Kidney tubule cell (primary cell): ENCODE measurements around the gene SMIM36.
"Not testable (repeated sequence)": the region's sequence is repeated elsewhere in the genome, so short reads cannot be mapped to it uniquely, and the experiment has no call there.

Source experiments
- DNase-seq: peaks from one replicate; pipeline ENCODE4 v3.0.0-alpha.2; 2018; ENCODE audit warnings: low spot score

Gene SMIM36

GRCh38 chr17:55433629-55434422 lies 77.4 kb downstream of the SMIM36 start:
- peak; percentile 95 for DNase-seq

DNA sequence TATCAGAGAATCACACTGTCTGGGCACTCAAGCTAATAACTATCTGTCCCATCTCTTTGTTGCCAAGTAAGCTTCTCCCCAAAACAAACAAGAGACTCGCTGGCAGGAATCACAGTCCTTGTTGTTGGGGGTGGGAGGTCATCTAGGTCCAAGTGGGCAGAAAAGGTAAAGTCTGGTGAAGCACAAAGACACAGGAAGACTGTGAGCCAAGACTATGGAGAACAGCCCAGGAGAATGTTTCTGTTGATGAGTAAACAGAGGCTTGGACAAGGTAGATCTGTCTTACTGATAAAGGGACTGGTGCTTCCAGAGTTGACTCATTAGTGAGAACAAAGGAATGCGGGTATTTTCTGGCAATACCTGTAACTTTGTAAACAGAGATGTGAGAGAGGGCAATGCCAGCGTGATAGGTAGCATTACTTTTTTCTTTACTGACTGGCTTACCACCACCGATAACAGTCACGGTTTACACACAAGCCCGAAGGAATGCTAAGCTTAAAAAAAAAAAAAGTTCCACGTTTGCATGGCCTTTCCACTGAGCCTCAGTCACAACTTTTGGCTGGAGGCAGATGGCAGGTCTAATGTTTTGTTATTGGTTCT lies 78.1 kb downstream of the SMIM36 start:
- DNase-seq: peak; percentile 96

- DNase-seq: peak; percentile 30
Observed at GRCh38 chr17:55432358-55433028, 78.8 kb downstream of the SMIM36 start.

DNA sequence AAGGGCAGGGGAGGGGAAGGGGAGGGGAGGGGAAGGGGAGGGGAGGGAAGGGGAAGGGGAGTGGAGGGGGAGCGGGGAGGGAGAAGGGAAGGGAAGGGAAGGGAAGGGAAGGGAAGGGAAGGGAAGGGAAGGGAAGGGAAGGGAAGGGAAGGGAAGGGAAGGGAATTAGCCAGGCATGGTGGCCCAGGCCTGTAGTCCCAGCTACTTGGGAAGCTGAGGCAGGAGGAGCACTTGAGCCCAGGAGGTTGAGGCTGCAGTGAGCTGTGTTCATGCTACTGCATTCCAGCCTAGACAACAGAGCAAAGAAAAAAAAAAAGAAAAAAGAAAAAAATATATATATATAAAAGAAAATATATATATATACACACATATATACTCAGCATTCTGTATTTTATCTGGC lies 79.3 kb downstream of the SMIM36 start:
- not testable (repeated sequence) for DNase-seq

GRCh38 chr17:55430541-55431288 lies 80.5 kb downstream of the SMIM36 start:
- DNase-seq: peak; percentile 69

- no peak for DNase-seq
Observed at GRCh38 chr17:55427587-55427882, 83.7 kb downstream of the SMIM36 start.

GRCh38 chr17:55426851-55427586 lies 84.2 kb downstream of the SMIM36 start:
- peak; percentile 16 for DNase-seq

GRCh38 chr17:55424893-55425540 lies 86.2 kb downstream of the SMIM36 start:
- DNase-seq: no peak

- no peak for DNase-seq
Observed at GRCh38 chr17:55423535-55423934, 87.7 kb downstream of the SMIM36 start.

GRCh38 chr17:55422828-55423164 lies 88.5 kb downstream of the SMIM36 start:
- not testable (repeated sequence) for DNase-seq

- peak; percentile 50 for DNase-seq
Observed at GRCh38 chr17:55421179-55421934, 89.9 kb downstream of the SMIM36 start, which contains the start of gene MMD. Gene MMD (minus strand): TSS chr17:55421835. CDS start chr17:55421695, 140 bp downstream.

- DNase-seq: no peak
Observed at GRCh38 chr17:55420776-55421178, 90.5 kb downstream of the SMIM36 start.

- DNase-seq: no peak
Observed at GRCh38 chr17:55420067-55420775, 91.0 kb downstream of the SMIM36 start.

- no peak for DNase-seq
Observed at GRCh38 chr17:55418369-55419268, 92.6 kb downstream of the SMIM36 start.

DNA sequence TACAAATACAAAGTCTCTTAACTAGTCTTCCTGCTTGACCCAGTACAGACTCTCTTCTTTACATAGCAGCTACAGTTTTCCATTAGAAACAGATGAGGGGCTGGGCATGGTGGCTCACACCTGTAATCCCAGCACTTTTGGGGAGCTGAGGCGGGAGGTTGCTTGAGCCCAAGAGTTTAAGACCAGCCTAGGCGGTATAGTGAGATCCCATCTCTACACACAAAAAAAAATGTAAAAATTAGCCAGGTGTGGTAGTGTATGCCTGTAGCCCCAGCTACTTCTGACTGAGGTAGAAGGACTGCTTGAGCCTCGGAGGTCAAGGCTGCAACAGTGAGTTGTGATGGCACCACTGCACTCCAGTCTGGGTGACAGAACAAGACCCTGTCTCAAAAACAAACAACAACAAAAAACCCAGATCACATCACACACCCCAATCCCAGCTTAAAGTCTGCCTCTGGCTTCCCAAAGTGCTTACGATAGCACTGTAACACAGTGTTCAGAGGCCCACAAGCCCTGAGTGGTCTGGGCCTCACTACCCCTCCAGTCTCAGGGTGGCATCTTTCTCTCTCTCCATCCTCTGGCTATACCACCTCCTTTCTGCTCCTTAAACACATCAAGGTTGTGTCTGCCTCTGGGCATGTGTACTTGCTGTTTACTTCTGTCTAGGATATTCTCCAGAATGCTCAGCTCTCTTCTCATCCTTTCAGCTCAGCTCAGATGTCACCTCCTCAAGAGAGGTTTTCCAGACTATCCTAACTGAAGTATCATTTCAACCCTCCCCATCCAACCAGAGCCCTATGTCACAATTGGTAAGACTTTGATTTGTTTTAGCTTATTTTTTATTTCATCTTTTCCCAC lies 93.6 kb downstream of the SMIM36 start:
- no peak for DNase-seq

DNA sequence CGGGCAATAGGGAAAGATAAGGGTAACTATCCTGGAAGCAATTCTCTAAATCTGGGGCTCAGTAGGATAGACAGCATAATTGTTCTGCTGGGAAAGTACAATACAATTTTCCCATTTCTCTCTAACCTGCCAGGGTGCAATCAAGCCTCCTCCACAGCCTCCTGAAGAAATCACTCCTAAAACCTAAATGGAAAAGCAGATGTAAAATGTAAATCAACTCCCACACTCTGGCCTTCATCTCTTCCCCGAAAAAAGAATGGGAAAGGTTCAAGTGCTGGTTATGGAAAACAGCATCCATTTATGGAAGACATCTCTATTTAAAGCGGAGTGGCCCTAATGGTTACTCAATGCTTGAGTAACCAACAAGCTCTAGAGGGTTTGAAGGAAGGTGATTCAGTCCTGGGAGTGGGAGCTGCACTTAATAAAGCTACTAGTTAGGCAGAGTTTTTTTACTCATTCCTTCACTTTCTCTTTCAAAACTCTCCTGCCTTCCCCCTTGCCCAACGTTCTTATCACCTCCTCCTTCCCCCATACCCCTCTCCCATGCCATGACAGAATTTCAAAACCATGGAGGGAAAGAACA lies 94.7 kb downstream of the SMIM36 start:
- DNase-seq: peak; percentile 64

GRCh38 chr17:55416000-55416399 lies 95.3 kb downstream of the SMIM36 start:
- no peak for DNase-seq

- DNase-seq: no peak
Observed at GRCh38 chr17:55414983-55415382, 96.3 kb downstream of the SMIM36 start.
